ENCODE measurements around the gene GPR180.
"Not testable (repeated sequence)": the region's sequence is repeated elsewhere in the genome, so short reads cannot be mapped to it uniquely, and the experiment has no call there.

GPR180 gene

GRCh38 chr13:94596575-94596971 is 5.1 kb upstream of the GPR180 start:
- no peak for DNase-seq (ENCODE audit: low read depth in 2 of 2)

- no peak for DNase-seq (ENCODE audit: low read depth in 2 of 2)
Measured at GRCh38 chr13:94598281-94598680, 3.4 kb upstream of the GPR180 start.

- no peak for DNase-seq (ENCODE audit: low read depth in 2 of 2)
Measured at GRCh38 chr13:94599877-94600276, 1.8 kb upstream of the GPR180 start.

- DNase-seq (ENCODE audit: low read depth in 2 of 2) = no peak
Measured at GRCh38 chr13:94602467-94602866, 810 bp downstream of the GPR180 start.

GRCh38 chr13:94607056-94607455 is 5.4 kb downstream of the GPR180 start:
- no peak for DNase-seq (ENCODE audit: low read depth in 2 of 2)

- DNase-seq (ENCODE audit: low read depth in 2 of 2) = no peak
Measured at GRCh38 chr13:94607939-94608338, 6.3 kb downstream of the GPR180 start.

- DNase-seq (ENCODE audit: low read depth in 2 of 2) = no peak
Measured at GRCh38 chr13:94608586-94608985, 6.9 kb downstream of the GPR180 start.

- no peak for DNase-seq (ENCODE audit: low read depth in 2 of 2)
Measured at GRCh38 chr13:94609196-94609595, 7.5 kb downstream of the GPR180 start.

- DNase-seq (ENCODE audit: low read depth in 2 of 2) = no peak
Measured at GRCh38 chr13:94610475-94610874, 8.8 kb downstream of the GPR180 start.

GRCh38 chr13:94612050-94612449 is 10.4 kb downstream of the GPR180 start:
- no peak for DNase-seq (ENCODE audit: low read depth in 2 of 2)

- DNase-seq (ENCODE audit: low read depth in 2 of 2) = no peak
Measured at GRCh38 chr13:94613051-94613450, 11.4 kb downstream of the GPR180 start.

GRCh38 chr13:94617389-94618000 is 15.8 kb downstream of the GPR180 start:
- no peak for DNase-seq (ENCODE audit: low read depth in 2 of 2)

- DNase-seq (ENCODE audit: low read depth in 2 of 2) = no peak
Measured at GRCh38 chr13:94620286-94620896, 18.7 kb downstream of the GPR180 start.

GRCh38 chr13:94622344-94622743 is 20.7 kb downstream of the GPR180 start:
- no peak for DNase-seq (ENCODE audit: low read depth in 2 of 2)

GRCh38 chr13:94623316-94623715 is 21.7 kb downstream of the GPR180 start:
- DNase-seq (ENCODE audit: low read depth in 2 of 2) = no peak

GRCh38 chr13:94630858-94631257 is 29.2 kb downstream of the GPR180 start:
- DNase-seq (ENCODE audit: low read depth in 2 of 2) = no peak

GRCh38 chr13:94632226-94632980 is 30.7 kb downstream of the GPR180 start:
- no peak for DNase-seq (ENCODE audit: low read depth in 2 of 2)

GRCh38 chr13:94636096-94636495 is 34.4 kb downstream of the GPR180 start:
- not testable (repeated sequence) for DNase-seq (ENCODE audit: low read depth in 2 of 2)

GRCh38 chr13:94636942-94637578 is 35.4 kb downstream of the GPR180 start:
- no peak for DNase-seq (ENCODE audit: low read depth in 2 of 2)

- DNase-seq (ENCODE audit: low read depth in 2 of 2) = not testable (repeated sequence)
Measured at GRCh38 chr13:94637677-94638076, 36.0 kb downstream of the GPR180 start.

- no peak for DNase-seq (ENCODE audit: low read depth in 2 of 2)
Measured at GRCh38 chr13:94640721-94641120, 39.1 kb downstream of the GPR180 start.

GRCh38 chr13:94641409-94641941 is 39.8 kb downstream of the GPR180 start:
- DNase-seq (ENCODE audit: low read depth in 2 of 2) = no peak

All from stimulated activated CD8-positive, alpha-beta memory T cell treated with anti-CD3 and anti-CD28 coated beads, Interleukin-15, amount 100 ng/mL, for 4 hours (primary cell).